Ramos (cell line): ENCODE data around the gene HTR4.

Experiments used
- in situ Hi-C: fragments of 300-500 bp; cut with MboI; formaldehyde crosslinking; loops from one replicate; pipeline ENCODE4 v1.14.3; 2022; ENCODE audit warnings: low sequenced_read_pairs; ENCODE audit not compliant: unreplicated experiment

Gene HTR4

GRCh38 chr5:148446611-148447010, 207.7 kb downstream of the HTR4 start:
- in situ Hi-C loops = no loop called here

- in situ Hi-C loops = no loop called here
These were observed 208.7 kb downstream of the HTR4 start for GRCh38 chr5:148445578-148445977.

- in situ Hi-C loops = no loop called here
These were observed 210.3 kb downstream of the HTR4 start for GRCh38 chr5:148443998-148444397.

- in situ Hi-C loops = no loop called here
These were observed 211.1 kb downstream of the HTR4 start for GRCh38 chr5:148443241-148443640.

GRCh38 chr5:148438933-148439332, 215.4 kb downstream of the HTR4 start:
- in situ Hi-C loops = no loop called here

- in situ Hi-C loops = no loop called here
These were observed 217.1 kb downstream of the HTR4 start for GRCh38 chr5:148437249-148437648.

- in situ Hi-C loops = no loop called here
These were observed 218.3 kb downstream of the HTR4 start for GRCh38 chr5:148436029-148436428.

GRCh38 chr5:148433826-148434225, 220.5 kb downstream of the HTR4 start:
- in situ Hi-C loops = no loop called here
